HG02588 (cell line): ENCODE data around the gene NDUFS8.

Experiments
- ATAC-seq: cut with Tn5 transposase; IDR thresholded peaks from one replicate; pipeline ENCODE4 v1.9.1; 2021; ENCODE audit warnings: mild to moderate bottlenecking, moderate library complexity; ENCODE audit not compliant: unreplicated experiment

NDUFS8 gene

GRCh38 chr11:68014947-68015447 is 15.5 kb upstream of the NDUFS8 start:
- no peak for ATAC-seq

- ATAC-seq: no peak
Measured at GRCh38 chr11:68015467-68015866, 15.0 kb upstream of the NDUFS8 start.

GRCh38 chr11:68016161-68016903 is 14.1 kb upstream of the NDUFS8 start:
- no peak for ATAC-seq

GRCh38 chr11:68016904-68017817 is 13.3 kb upstream of the NDUFS8 start:
- no peak for ATAC-seq

- no peak for ATAC-seq
Measured at GRCh38 chr11:68017980-68018729, 12.3 kb upstream of the NDUFS8 start.

- ATAC-seq: no peak
Measured at GRCh38 chr11:68018730-68019190, 11.7 kb upstream of the NDUFS8 start.

- no peak for ATAC-seq
Measured at GRCh38 chr11:68019486-68019885, 11.0 kb upstream of the NDUFS8 start.

- no peak for ATAC-seq
Measured at GRCh38 chr11:68020575-68020974, 9.9 kb upstream of the NDUFS8 start.

- ATAC-seq: no peak
Measured at GRCh38 chr11:68021167-68021787, 9.2 kb upstream of the NDUFS8 start.

GRCh38 chr11:68022531-68022930 is 8.0 kb upstream of the NDUFS8 start:
- no peak for ATAC-seq

GRCh38 chr11:68024508-68024907 is 6.0 kb upstream of the NDUFS8 start:
- ATAC-seq: no peak

GRCh38 chr11:68025047-68025446 is 5.4 kb upstream of the NDUFS8 start:
- ATAC-seq: no peak

GRCh38 chr11:68026391-68027105 is 3.9 kb upstream of the NDUFS8 start:
- ATAC-seq: no peak

GRCh38 chr11:68027667-68028066 is 2.8 kb upstream of the NDUFS8 start:
- no peak for ATAC-seq

- ATAC-seq: no peak
Measured at GRCh38 chr11:68028802-68029545, 1.5 kb upstream of the NDUFS8 start.

GRCh38 chr11:68031144-68031464 is 623 bp downstream of the NDUFS8 start:
- ATAC-seq: no peak

- ATAC-seq: no peak
Measured at GRCh38 chr11:68032003-68032402, 1.5 kb downstream of the NDUFS8 start.

- no peak for ATAC-seq
Measured at GRCh38 chr11:68032997-68033707, 2.7 kb downstream of the NDUFS8 start.

GRCh38 chr11:68033708-68034045 is 3.2 kb downstream of the NDUFS8 start:
- ATAC-seq: no peak
